H9 (cell line): ENCODE results near the gene FBXL2. TPM values are rescaled to one million over a fixed set of nuclear protein-coding genes. Genes with fewer than 3 reads are reported as not detected.

Experiments
- DNase-seq: peaks from one replicate; pipeline ENCODE4 v3.0.0-alpha.2; 2017
- H2AFZ ChIP-seq: one replicate; pipeline ENCODE4 v1.6.1; 2013; ENCODE audit warnings: mild to moderate bottlenecking, low read length, control low read depth, moderate library complexity
- H2AK5ac ChIP-seq: 2 replicates; pipeline ENCODE4 v1.6.1; 2013; ENCODE audit warnings: low read length, control low read depth, mixed read lengths; ENCODE audit not compliant: insufficient read length
- H2BK120ac ChIP-seq: one replicate; pipeline ENCODE4 v1.6.1; 2013; ENCODE audit warnings: low read depth, mild to moderate bottlenecking, low read length, control low read depth, inconsistent platforms; ENCODE audit not compliant: poor library complexity, severe bottlenecking
- H2BK12ac ChIP-seq: 2 replicates; pipeline ENCODE4 v1.6.1; 2013; ENCODE audit warnings: low read length, control low read depth, mixed read lengths, low read depth; ENCODE audit not compliant: insufficient read length
- H2BK15ac ChIP-seq: 2 replicates; pipeline ENCODE4 v1.6.1; 2013; ENCODE audit warnings: low read depth, low read length, control low read depth
- H2BK20ac ChIP-seq: one replicate; pipeline ENCODE4 v1.6.1; 2013; ENCODE audit warnings: low read depth, mild to moderate bottlenecking, low read length, control low read depth, inconsistent platforms; ENCODE audit not compliant: poor library complexity, severe bottlenecking
- H2BK5ac ChIP-seq: 2 replicates; pipeline ENCODE4 v1.6.1; 2013; ENCODE audit warnings: low read length, control low read depth, mixed read lengths; ENCODE audit not compliant: insufficient read length
- H3K14ac ChIP-seq: 2 replicates; pipeline ENCODE4 v1.6.1; 2013; ENCODE audit warnings: low read length, control low read depth; ENCODE audit not compliant: insufficient read depth
- H3K18ac ChIP-seq: 2 replicates; pipeline ENCODE4 v1.6.1; 2013; ENCODE audit warnings: low read depth, mild to moderate bottlenecking, mixed read lengths, low read length, control low read depth; ENCODE audit not compliant: insufficient read length
- H3K23ac ChIP-seq: 2 replicates; pipeline ENCODE4 v1.6.1; 2013; ENCODE audit warnings: low read length, control low read depth, mixed read lengths, low read depth; ENCODE audit not compliant: insufficient read length
- H3K23me2 ChIP-seq: 2 replicates; pipeline ENCODE4 v1.6.1; 2013; ENCODE audit warnings: low read depth, mild to moderate bottlenecking, mixed read lengths, low read length, control low read depth; ENCODE audit not compliant: insufficient read length, poor library complexity, severe bottlenecking
- H3K27ac ChIP-seq: 2 replicates; pipeline ENCODE4 v1.5.1; 2013; ENCODE audit warnings: low read length, control low read depth, mixed read lengths, low read depth; ENCODE audit not compliant: insufficient read length
- H3K27me3 ChIP-seq: 2 replicates; pipeline ENCODE4 v1.6.1; 2013; ENCODE audit warnings: low read length, control low read depth, inconsistent platforms; ENCODE audit not compliant: insufficient read depth
- H3K4ac ChIP-seq: 2 replicates; pipeline ENCODE4 v1.6.1; 2013; ENCODE audit warnings: low read depth, mild to moderate bottlenecking, control low read depth, inconsistent platforms, low read length, moderate library complexity
- H3K4me1 ChIP-seq: 2 replicates; pipeline ENCODE4 v1.6.1; 2013; ENCODE audit warnings: low read length, control low read depth, inconsistent platforms; ENCODE audit not compliant: insufficient read depth
- H3K4me2 ChIP-seq: 2 replicates; pipeline ENCODE4 v1.6.1; 2013; ENCODE audit warnings: low read length, control low read depth, mixed read lengths; ENCODE audit not compliant: insufficient read length, insufficient read depth
- H3K56ac ChIP-seq: 2 replicates; pipeline ENCODE4 v1.6.1; 2013; ENCODE audit warnings: low read depth, mild to moderate bottlenecking, mixed read lengths, low read length, control low read depth; ENCODE audit not compliant: insufficient read length
- H3K79me1 ChIP-seq: 2 replicates; pipeline ENCODE4 v1.6.1; 2013; ENCODE audit warnings: low read depth, mild to moderate bottlenecking, moderate library complexity, low read length, control low read depth, inconsistent platforms; ENCODE audit not compliant: insufficient read depth, poor library complexity, severe bottlenecking
- H3K79me2 ChIP-seq: 2 replicates; pipeline ENCODE4 v1.6.1; 2013; ENCODE audit warnings: low read length, control low read depth, inconsistent platforms; ENCODE audit not compliant: insufficient read depth
- H3K9ac ChIP-seq: 2 replicates; pipeline ENCODE4 v1.6.1; 2013; ENCODE audit warnings: low read length, control low read depth, mixed read lengths; ENCODE audit not compliant: insufficient read length; ENCODE audit errors: extremely low read depth
- H3K9me3 ChIP-seq: one replicate; pipeline ENCODE4 v1.6.1; 2013; ENCODE audit warnings: low read depth, low read length, inconsistent platforms; ENCODE audit not compliant: control insufficient read depth
- H3T11ph ChIP-seq: one replicate; pipeline ENCODE4 v1.6.1; 2013; ENCODE audit warnings: mild to moderate bottlenecking, low read length, control low read depth, inconsistent platforms
- H4K20me1 ChIP-seq: one replicate; pipeline ENCODE4 v1.6.1; 2013; ENCODE audit not compliant: control insufficient read depth, insufficient read length, insufficient read depth
- H4K5ac ChIP-seq: 2 replicates; pipeline ENCODE4 v1.6.1; 2013; ENCODE audit warnings: low read depth, mild to moderate bottlenecking, mixed read lengths, low read length, control low read depth; ENCODE audit not compliant: insufficient read length
- H4K8ac ChIP-seq: replicated peaks from 2 replicates; pipeline ENCODE4 v1.6.1; 2013; ENCODE audit warnings: low read length, control low read depth, mixed read lengths, low read depth; ENCODE audit not compliant: insufficient read length
- H4K91ac ChIP-seq: 2 replicates; pipeline ENCODE4 v1.6.1; 2013; ENCODE audit warnings: low read depth, mild to moderate bottlenecking, moderate library complexity, mixed read lengths, low read length, control low read depth; ENCODE audit not compliant: insufficient read length
- H3K27ac Mint-ChIP-seq, 3 experiments: 2 replicates in 2 of 3; 3 replicates in 1 of 3; pipeline ENCODE4 v1.8.0; 2020 to 2021; ENCODE audit warnings: mixed read lengths in 3 of 3, mild to moderate bottlenecking in 1 of 3, moderate library complexity in 1 of 3
- H3K27me3 Mint-ChIP-seq: 2 replicates; pipeline ENCODE4 v1.8.0; 2021; ENCODE audit warnings: low read depth, mild to moderate bottlenecking, moderate library complexity, mixed read lengths
- H3K36me3 Mint-ChIP-seq, 3 experiments: 2 replicates in 2 of 3; 3 replicates in 1 of 3; pipeline ENCODE4 v1.8.0; 2020 to 2021; ENCODE audit warnings: low read depth in 3 of 3, mixed read lengths in 3 of 3; ENCODE audit not compliant: insufficient read depth in 1 of 3
- H3K4me1 Mint-ChIP-seq, 2 experiments: 2 replicates each; pipeline ENCODE4 v1.8.0; 2020; ENCODE audit warnings: mixed read lengths in 2 of 2
- H3K4me3 Mint-ChIP-seq, 2 experiments: 2 replicates in 1 of 2; 3 replicates in 1 of 2; pipeline ENCODE4 v1.8.0; 2020 to 2021; ENCODE audit warnings: mild to moderate bottlenecking in 2 of 2, mixed read lengths in 2 of 2, moderate library complexity in 1 of 2
- H3K9me3 Mint-ChIP-seq, 2 experiments: 2 replicates in 1 of 2; 3 replicates in 1 of 2; pipeline ENCODE4 v1.8.0; 2020; ENCODE audit warnings: mild to moderate bottlenecking in 2 of 2, mixed read lengths in 2 of 2, moderate library complexity in 1 of 2
- CTCF ChIP-seq: fragments of 200-600 bp; sonication (generic); conservative IDR thresholded peaks from 3 replicates; pipeline ENCODE4 v1.8.0; 2021; ENCODE audit warnings: antibody characterized with exemption, mild to moderate bottlenecking
- WGBS: extraction: QIAGEN DNeasy Blood & Tissue Kit; methylation state at CpG from one replicate; pipeline ENCODE4 v1.1.7; 2013; ENCODE audit warnings: missing lambda C conversion rate, low lambda C conversion rate, mixed read lengths; ENCODE audit not compliant: insufficient read length; ENCODE audit errors: extremely low coverage; 5-methylcytosine and 5-hydroxymethylcytosine counted together
- total RNA-seq: library from RNA; stranded (reverse); gene quantifications from 2 replicates; pipeline ENCODE4 v1.2.1, GENCODE V29; 2021

Gene FBXL2
- total RNA-seq, 1 experiment from 2014 or later = 2.7 TPM

- Histone ChIP-seq H3K56ac (no peak overlapping the region), H3T11ph (no peak overlapping the region), H3K23ac (no peak overlapping the region), H3K4ac (no peak overlapping the region), H4K20me1 (no peaks in the 10 kb centered on the region), H3K27ac (no peak overlapping the region), H3K79me2 (no peaks in the 10 kb centered on the region), H3K14ac (no peak overlapping the region), H3K4me2 (no peak overlapping the region), H2BK15ac (no peak overlapping the region), H3K23me2 (no peaks in the 10 kb centered on the region), H3K9me3 (no peaks in the 10 kb centered on the region), H2AK5ac (no peak overlapping the region), H2BK5ac (no peak overlapping the region), H2AFZ (no peak overlapping the region), H3K79me1 (no peaks in the 10 kb centered on the region), H4K5ac (no peak overlapping the region), H2BK12ac (no peak overlapping the region), H4K8ac (no peak overlapping the region), H3K18ac (no peak overlapping the region), H3K27me3 (no peaks in the 10 kb centered on the region), H3K9ac (no peak overlapping the region), H2BK20ac (no peak overlapping the region), H2BK120ac (no peak overlapping the region), H4K91ac (no peak overlapping the region), H3K4me1 (no peaks in the 10 kb centered on the region)
- H3K27ac Mint-ChIP-seq = no peak overlapping the region; a peak in 1 of 7 replicates
- H3K4me3 Mint-ChIP-seq = no peak overlapping the region
- no peak for DNase-seq
- H3K4me1 Mint-ChIP-seq = no peaks in the 10 kb centered on the region
- no CpG with 5 or more reads among the region's 3 CpGs for WGBS
- H3K36me3 Mint-ChIP-seq = peaks cover 34 to 87% (median 79%) of the 10 kb centered on the region in 3 experiments
- H3K27me3 Mint-ChIP-seq = no peaks in the 10 kb centered on the region; the same call in 1 of the 2 replicates
- no peak for TF ChIP-seq CTCF
- no peaks in the 10 kb centered on the region for H3K9me3 Mint-ChIP-seq
Measured at GRCh38 chr3:33402936-33403335, 125.7 kb downstream of the FBXL2 start.
